IPS-20b (cell line): ENCODE data around the gene OTUB1.
"Not testable (repeated sequence)": the region's sequence is repeated elsewhere in the genome, so short reads cannot be mapped to it uniquely, and the experiment has no call there.

Experiments used
- H3K27ac ChIP-seq: one replicate; pipeline ENCODE4 v1.5.1; 2013; ENCODE audit warnings: low read length
- H3K27me3 ChIP-seq: 2 replicates; pipeline ENCODE4 v1.6.1; 2013; ENCODE audit warnings: mild to moderate bottlenecking, low read length, inconsistent platforms; ENCODE audit not compliant: insufficient read depth
- H3K36me3 ChIP-seq: 2 replicates; pipeline ENCODE4 v1.6.1; 2013; ENCODE audit warnings: low read depth, mild to moderate bottlenecking, inconsistent platforms, low read length, moderate library complexity; ENCODE audit not compliant: insufficient read depth
- H3K4me1 ChIP-seq: 2 replicates; pipeline ENCODE4 v1.6.1; 2013; ENCODE audit warnings: mild to moderate bottlenecking, control low read depth, inconsistent platforms, low read length, moderate library complexity; ENCODE audit not compliant: insufficient read depth
- H3K4me3 ChIP-seq: 2 replicates; pipeline ENCODE4 v1.5.1; 2013; ENCODE audit warnings: mild to moderate bottlenecking, low read length, inconsistent platforms
- H3K9ac ChIP-seq: 2 replicates; pipeline ENCODE4 v1.6.1; 2013; ENCODE audit warnings: low read depth, mild to moderate bottlenecking, inconsistent platforms, low read length, moderate library complexity
- H3K9me3 ChIP-seq: 2 replicates; pipeline ENCODE4 v1.6.1; 2013; ENCODE audit warnings: mild to moderate bottlenecking, low read depth, low read length, inconsistent platforms; ENCODE audit not compliant: insufficient read depth

Gene OTUB1

DNA sequence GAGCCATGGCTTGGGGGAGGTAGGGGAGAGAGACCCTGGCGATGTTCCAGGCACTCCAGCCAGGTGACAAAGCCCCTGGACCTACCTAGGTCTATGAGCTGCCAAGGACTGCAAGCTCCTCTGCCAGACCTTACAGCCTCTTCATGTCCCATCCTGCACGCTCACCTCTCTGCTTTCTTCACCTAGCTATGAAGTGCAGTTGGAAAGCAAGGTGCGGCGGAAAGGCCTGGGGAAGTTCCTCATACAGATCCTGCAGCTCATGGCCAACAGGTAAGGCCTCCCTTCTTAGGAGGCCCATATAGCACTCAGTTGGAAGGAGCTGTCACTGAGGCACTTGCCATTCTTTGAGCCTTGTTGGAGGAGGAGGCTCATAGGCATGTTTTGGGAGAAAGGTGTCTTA is 33.7 kb upstream of the OTUB1 start:
- Histone ChIP-seq H3K4me1 (no peaks in the 10 kb centered on the region), H3K4me3 (no peak overlapping the region), H3K9me3 (no peaks in the 10 kb centered on the region), H3K36me3 (peaks cover 78% of the 10 kb centered on the region), H3K9ac (no peak overlapping the region), H3K27ac (no peak overlapping the region), H3K27me3 (no peaks in the 10 kb centered on the region)

GRCh38 chr11:63958008-63958407 is 28.2 kb upstream of the OTUB1 start:
- Histone ChIP-seq H3K27ac (no peak overlapping the region), H3K36me3 (peaks cover 40% of the 10 kb centered on the region), H3K4me3 (no peak overlapping the region), H3K27me3 (no peaks in the 10 kb centered on the region), H3K9me3 (no peaks in the 10 kb centered on the region), H3K4me1 (0 out of 2 replicates have a peak, but pooled peaks cover 3% of the 10 kb centered on the region), H3K9ac (no peak overlapping the region)

DNA sequence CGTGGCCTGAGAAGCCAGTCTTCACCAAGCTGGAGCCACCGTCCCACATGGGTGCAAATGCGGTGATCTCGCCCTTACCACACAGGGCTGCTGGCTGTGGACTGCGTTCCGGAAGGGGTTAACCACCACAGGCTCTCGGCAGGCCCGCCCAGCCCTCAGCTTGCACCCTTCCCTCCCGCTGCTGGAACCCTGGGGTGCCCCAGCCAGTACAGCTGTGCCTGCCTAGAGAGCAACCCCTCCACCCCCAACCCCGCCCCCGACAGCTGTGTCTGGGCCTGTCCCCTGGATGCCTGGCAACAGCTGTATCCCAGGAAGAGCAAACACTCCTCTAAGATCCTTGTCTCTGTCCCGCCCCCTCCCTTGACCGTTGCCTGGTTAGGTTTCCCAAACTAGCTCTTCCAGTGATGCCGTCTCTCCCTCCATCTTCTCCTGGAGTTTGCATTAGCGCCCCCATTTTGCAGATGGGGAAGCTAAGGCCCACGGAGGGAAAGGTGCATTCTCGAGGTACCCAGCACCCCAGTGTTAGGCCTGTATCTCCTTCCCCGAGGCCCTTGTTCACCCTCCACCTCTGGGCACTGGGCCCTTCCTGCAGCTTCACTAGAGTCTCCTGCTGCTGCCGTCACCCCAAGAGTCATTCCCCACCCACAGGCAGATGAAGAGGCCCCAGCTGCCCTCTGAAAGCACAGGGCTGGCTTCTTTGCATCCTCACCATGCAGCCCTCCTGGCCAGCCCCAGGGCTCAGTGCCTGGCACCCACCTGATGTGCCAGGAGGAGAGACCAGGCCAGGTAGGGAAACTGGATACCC is 24.4 kb upstream of the OTUB1 start:
- H3K27me3 ChIP-seq, result peaks cover 10% of the 10 kb centered on the region; the same call in 1 of the 2 replicates
- H3K9ac ChIP-seq, result no peak overlapping the region
- no peaks in the 10 kb centered on the region for H3K9me3 ChIP-seq
- no peak overlapping the region for H3K27ac ChIP-seq
- no peak overlapping the region for H3K4me3 ChIP-seq
- H3K36me3 ChIP-seq, result peaks cover 4% of the 10 kb centered on the region; the same call in 1 of the 2 replicates
- H3K4me1 ChIP-seq, result 0 out of 2 replicates have a peak, but pooled peaks cover 3% of the 10 kb centered on the region

DNA sequence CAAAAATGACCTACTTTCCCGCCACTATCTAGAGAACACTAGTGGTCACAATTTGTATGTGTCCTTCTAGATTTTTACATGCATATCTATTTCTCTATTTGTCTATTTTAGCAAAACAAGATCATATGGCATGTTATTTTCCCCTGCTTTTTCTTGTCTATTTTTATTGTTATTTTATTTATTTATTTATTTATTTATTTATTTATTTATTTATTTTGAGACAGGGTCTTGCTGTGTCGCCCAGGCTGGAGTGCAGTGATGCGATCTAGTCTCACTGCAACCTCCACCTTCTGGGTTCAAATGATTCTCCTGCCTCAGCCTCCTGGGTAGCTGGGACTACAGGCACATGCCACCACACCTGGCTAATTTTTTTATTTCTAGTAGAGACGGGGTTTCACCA is 22.3 kb upstream of the OTUB1 start:
- H3K27me3 ChIP-seq, result peaks cover 20% of the 10 kb centered on the region; the same call in 1 of the 2 replicates
- not testable (repeated sequence) for H3K4me3 ChIP-seq, H3K36me3 ChIP-seq, H3K9me3 ChIP-seq, H3K27ac ChIP-seq, H3K9ac ChIP-seq, H3K4me1 ChIP-seq

- Histone ChIP-seq H3K9me3 (no peaks in the 10 kb centered on the region), H3K9ac (no peak overlapping the region), H3K27ac (no peak overlapping the region), H3K4me3 (no peak overlapping the region), H3K27me3 (peaks cover 37% of the 10 kb centered on the region), H3K36me3 (no peaks in the 10 kb centered on the region), H3K4me1 (0 out of 2 replicates have a peak, but pooled peaks cover 1% of the 10 kb centered on the region)
These were observed 19.8 kb upstream of the OTUB1 start for GRCh38 chr11:63966444-63966843.

GRCh38 chr11:63969461-63969860 is 16.8 kb upstream of the OTUB1 start:
- H3K4me1 ChIP-seq, result no peaks in the 10 kb centered on the region
- no peak overlapping the region for H3K9ac ChIP-seq
- H3K27me3 ChIP-seq, result peaks cover 41% of the 10 kb centered on the region
- no peaks in the 10 kb centered on the region for H3K9me3 ChIP-seq
- H3K36me3 ChIP-seq, result no peaks in the 10 kb centered on the region
- no peak overlapping the region for H3K4me3 ChIP-seq
- no peak overlapping the region for H3K27ac ChIP-seq

DNA sequence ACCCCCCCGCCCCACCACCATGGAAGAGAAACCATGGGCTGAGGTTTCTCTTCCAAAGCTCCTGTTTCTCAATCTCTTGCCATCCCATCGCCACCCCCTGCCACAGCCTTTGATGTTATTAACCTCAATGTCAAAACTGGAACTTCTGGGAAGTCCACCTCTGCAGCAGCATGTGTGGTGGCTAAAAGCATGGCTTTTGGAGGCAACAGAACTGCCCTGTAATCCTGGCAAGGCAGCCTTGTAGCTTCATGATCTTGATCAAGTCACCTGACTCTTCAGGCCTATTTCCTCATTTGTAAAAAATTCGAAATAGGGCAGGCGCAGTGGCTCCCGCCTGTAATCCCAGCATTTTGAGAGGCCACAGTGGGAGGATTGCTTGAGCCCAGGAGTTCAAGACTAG is 15.3 kb upstream of the OTUB1 start:
- H3K4me1 ChIP-seq, result peaks cover 2% of the 10 kb centered on the region; the same call in 1 of the 2 replicates
- no peaks in the 10 kb centered on the region for H3K9me3 ChIP-seq
- H3K27ac ChIP-seq, result no peak overlapping the region
- no peak overlapping the region for H3K4me3 ChIP-seq
- peaks cover 31% of the 10 kb centered on the region for H3K27me3 ChIP-seq
- H3K9ac ChIP-seq, result no peak overlapping the region
- H3K36me3 ChIP-seq, result no peaks in the 10 kb centered on the region; the same call in 1 of the 2 replicates

- H3K9ac ChIP-seq, result peak overlapping the region; percentile 42; the same call in 1 of the 2 replicates
- H3K27me3 ChIP-seq, result peaks cover 21% of the 10 kb centered on the region
- H3K27ac ChIP-seq, H3K9me3 ChIP-seq, H3K36me3 ChIP-seq: not testable (repeated sequence)
- peak overlapping the region; percentile 42; the same call in 1 of the 2 replicates for H3K4me3 ChIP-seq
- peaks cover 14% of the 10 kb centered on the region for H3K4me1 ChIP-seq
These were observed 12.4 kb upstream of the OTUB1 start for GRCh38 chr11:63973912-63974258.

- H3K9me3 ChIP-seq, result no peaks in the 10 kb centered on the region
- peak within 1 kb of the TSS; percentile 97 for H3K9ac ChIP-seq
- peaks cover 7% of the 10 kb centered on the region for H3K36me3 ChIP-seq
- H3K4me3 ChIP-seq, result peak within 1 kb of the TSS; percentile 97
- peaks cover 18% of the 10 kb centered on the region for H3K4me1 ChIP-seq
- peaks cover 15% of the 10 kb centered on the region for H3K27me3 ChIP-seq
- H3K27ac ChIP-seq, result peak within 1 kb of the TSS; percentile 98
These were observed 11.7 kb upstream of the OTUB1 start, which contains the start of gene COX8A for GRCh38 chr11:63974259-63975143. Gene COX8A (plus strand): TSS chr11:63974620. CDS start chr11:63974681, 61 bp downstream.

DNA sequence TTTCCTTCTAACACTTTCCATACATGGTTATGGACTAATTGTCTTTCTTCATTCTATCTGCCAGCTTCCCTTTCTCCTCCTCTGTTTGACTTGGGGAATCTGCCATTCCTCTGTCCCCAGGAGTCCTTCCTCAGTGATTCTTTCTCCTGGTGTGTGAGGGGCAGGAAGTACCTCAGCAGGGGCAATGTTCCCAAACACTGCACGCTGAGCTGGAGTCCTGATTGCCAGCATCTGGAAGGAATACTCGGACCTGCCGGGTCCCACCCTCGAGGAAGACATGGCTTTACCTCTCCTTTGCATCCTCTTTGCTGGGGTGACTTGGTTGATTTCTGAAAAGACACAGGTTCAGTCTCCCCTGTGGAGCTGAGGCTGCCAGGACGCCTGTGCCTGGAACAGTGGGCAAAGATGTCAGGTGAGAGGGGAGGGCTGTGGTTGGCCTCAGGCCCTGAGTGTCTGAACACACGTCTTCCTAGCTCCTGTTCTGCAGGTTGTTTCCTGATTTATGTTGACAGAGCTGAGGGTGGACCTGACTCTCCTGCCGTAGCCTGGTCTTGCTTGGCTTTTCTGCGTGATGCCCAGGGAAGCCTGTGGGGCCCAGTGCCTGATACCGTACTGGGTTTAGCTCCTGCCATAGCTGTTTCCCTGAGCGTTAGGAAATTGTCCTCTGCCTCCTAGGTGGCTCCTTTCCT is 7.5 kb upstream of the OTUB1 start:
- no peaks in the 10 kb centered on the region for H3K27me3 ChIP-seq
- H3K4me3 ChIP-seq, result peak overlapping the region; percentile 49; the same call in 1 of the 2 replicates
- no peaks in the 10 kb centered on the region for H3K9me3 ChIP-seq
- peak overlapping the region; percentile 86 for H3K27ac ChIP-seq
- peaks cover 18% of the 10 kb centered on the region for H3K4me1 ChIP-seq
- H3K36me3 ChIP-seq, result peaks cover 7% of the 10 kb centered on the region
- H3K9ac ChIP-seq, result peak overlapping the region; percentile 70

DNA sequence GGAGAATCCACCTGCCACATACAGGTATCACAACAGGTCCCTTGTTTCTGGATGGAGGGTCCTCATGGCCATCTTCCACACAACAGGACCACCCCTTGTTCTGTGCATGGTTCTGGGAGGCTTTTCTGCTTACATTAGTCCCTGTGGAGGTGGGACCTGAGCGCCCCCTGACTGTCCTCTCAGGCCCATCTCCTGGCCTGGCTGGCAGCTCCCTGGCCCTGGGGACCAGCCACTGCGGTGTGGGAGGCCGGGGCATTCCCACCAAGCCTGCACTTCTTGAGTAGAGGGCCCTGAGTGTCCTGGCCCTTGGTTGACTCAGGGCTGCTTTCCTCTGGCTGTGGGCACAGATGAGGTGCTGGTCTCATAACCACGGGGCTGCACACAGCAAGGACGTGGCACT is 6.8 kb upstream of the OTUB1 start:
- peaks cover 18% of the 10 kb centered on the region for H3K4me1 ChIP-seq
- H3K27me3 ChIP-seq, result no peaks in the 10 kb centered on the region
- peak overlapping the region; percentile 70; the same call in 1 of the 2 replicates for H3K9ac ChIP-seq
- no peaks in the 10 kb centered on the region for H3K9me3 ChIP-seq
- peak overlapping the region; percentile 49; the same call in 1 of the 2 replicates for H3K4me3 ChIP-seq
- peaks cover 7% of the 10 kb centered on the region for H3K36me3 ChIP-seq
- peak overlapping the region; percentile 86 for H3K27ac ChIP-seq
